GM21528 (cell line): Measurements from ENCODE around the gene MRPL9.

ENCODE experiments used
- ATAC-seq: cut with Tn5 transposase; IDR thresholded peaks from one replicate; pipeline ENCODE4 v1.9.1; 2021; ENCODE audit warnings: mild to moderate bottlenecking, moderate library complexity; ENCODE audit not compliant: unreplicated experiment, low FRiP score

Gene MRPL9

DNA sequence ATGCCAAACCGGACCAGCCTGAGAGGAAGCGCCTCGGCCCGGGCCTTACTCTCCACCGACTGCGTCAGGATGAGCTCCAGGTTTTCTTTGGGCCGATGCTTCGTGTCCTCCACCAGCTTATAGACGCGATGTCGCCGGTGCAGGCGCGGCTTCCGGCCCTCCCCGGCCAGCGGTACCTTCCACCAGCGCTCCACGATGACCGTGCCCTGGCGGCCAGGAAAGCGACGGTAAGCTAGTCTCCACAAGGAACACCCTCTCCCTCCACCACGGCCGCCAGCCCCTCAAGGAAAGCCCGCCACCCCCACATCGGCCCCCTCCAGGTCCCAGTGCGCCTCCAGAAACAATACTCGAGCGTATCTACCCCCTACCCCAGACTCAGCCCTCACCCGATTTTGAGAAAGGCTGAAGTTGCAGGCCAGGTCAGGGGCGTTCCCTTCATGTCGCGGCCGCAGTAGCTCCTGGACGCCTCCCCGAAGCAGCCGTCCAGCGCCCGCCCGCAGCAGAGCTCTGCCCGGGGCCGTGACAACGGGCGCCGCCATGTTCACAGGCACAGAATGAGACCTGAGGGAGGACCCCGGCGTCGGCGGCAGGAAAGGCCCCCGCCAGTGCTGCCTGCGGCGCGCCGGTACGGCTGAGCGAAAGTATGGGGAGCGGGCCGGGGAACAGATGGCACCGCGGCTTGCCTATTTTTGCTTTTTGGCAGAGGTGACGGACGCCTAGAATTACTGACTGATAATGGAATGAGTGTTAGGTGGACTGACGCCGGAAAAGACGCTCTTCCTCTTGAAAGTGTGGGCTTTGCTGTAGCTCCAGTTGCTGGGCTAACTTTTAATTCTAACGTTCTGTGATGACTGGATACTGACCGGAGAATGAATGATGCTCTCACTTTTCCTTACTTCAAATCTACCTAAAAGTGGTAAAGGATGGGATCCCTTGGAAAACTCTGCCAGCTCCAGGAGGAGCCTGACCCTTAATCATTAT is at the start of gene MRPL9:
MRPL9 (minus strand) TSS at position 556 of the 981 bp plus-strand sequence; CDS start at position 539, 17 bp downstream.
- peak; percentile 97 for ATAC-seq

DNA sequence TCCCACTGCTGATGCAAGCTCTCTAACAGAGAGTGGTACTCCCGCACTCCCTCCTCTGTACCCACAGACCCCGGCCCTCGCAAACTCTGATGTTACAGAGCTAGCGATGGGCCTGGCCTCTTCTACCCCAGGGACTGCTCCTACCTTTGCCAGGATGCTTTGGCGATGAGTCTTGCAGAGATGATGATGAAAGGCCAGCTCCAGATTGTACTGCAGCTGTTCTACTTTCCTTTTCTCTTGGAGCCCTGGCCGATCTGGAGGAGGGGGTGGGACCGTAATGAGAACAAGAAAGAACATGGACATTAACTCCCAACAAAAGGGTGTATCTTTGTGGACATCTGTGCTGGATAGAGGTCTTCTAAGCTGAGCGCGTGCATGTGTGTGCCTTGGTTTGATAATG is 47.9 kb upstream of the MRPL9 start:
- no peak for ATAC-seq

DNA sequence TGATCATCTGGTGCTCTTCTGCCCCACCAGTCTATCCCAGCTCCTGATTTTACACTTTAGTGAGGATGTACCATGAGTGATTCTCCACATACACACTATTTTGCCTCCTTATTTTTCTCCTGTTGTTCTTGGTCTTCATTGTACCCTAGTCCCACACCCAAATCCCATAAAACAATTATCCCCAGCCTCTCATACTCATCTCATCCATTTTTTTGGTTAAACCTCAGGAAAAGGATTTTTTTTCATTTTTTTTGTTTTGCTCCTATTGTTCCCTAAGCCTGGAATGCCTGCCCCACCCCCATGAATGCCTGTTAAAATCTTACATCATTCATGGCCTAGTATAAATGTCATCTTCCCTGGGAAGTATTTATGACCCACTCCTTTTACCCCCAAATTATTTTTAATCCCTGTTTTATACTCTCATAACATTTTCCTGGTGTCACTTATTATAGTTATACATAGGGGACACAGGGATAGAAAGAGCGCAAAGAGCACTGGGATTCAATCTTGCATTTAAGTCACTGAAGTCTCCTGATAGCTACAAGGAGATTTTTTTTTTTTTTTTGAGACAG is 46.8 kb upstream of the MRPL9 start:
- ATAC-seq: no peak

DNA sequence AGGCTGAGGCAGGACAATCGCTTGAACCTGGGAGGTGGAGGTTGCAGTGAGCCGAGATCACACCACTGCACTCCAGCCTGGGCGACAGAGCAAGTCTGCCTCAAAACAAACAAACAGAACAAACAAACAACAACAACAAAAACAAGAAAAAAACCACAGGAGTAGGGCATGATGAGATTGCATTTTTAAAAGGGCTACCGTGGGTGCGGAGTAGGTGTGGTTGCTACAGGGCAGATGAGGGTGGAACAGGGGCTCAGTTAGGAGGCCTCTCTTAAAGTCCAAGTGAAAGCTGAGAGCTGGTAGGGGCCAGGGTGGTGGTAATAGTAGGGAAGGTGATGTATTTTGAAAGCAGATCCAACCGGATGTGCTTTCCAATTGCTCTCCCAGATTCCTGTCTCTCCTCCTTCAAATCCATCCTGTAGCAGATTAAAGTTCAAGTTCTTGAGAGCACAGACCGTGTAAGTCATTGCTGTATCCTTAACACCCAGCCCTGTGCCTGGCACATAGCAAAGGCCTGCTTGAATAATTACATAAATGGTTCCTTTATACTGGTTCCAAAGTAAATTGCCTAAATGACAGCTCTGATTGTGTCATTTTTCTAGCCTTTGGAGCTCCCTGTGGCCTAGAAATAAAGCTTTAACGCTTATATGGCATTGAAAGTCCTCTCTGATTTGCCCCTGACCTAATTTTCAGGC is 46.1 kb upstream of the MRPL9 start:
- no peak for ATAC-seq

GRCh38 chr1:151807766-151808165 is 44.5 kb upstream of the MRPL9 start:
- ATAC-seq: no peak

- no peak for ATAC-seq
These were observed 43.8 kb upstream of the MRPL9 start for GRCh38 chr1:151807131-151807530.

- no peak for ATAC-seq
These were observed 42.9 kb upstream of the MRPL9 start for GRCh38 chr1:151806170-151806569.

DNA sequence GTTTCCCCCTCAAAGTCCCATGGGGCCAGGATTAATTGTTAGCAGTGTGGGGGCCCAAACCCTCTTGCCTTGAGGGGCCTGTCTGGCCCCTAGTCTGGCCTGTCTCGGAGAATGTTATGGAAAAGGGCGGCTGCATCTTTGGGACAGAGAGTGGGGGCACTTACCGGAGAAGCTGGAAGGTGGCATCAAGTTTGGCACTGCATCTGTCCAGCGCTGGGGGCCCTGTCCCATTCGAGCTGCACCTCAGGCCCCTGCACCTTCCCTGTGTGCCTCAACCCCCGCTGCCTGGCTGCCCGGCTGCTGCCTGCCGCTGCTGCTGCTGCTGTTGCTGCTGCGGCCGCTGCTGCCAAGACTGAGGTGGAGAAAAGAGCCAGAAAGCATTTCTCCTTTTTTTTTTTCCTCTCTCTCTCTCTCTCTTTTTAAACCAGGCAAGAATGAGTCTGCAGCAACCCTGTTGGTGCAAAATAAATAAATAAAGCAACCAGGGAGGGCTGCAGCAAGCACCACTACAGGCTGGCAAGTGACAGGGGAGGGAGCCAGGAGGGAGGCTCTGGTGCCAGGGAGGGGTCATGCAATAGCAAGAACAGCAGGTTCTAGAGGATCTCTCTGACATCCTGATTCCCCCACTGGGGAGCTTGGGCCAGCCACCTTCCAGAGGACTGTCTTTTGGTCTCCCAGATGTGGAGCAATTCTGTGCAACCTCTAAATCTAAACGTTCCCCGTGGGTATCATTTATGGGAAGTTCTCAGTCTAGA is 41.9 kb upstream of the MRPL9 start, which contains the start of gene LINGO4:
LINGO4 (minus strand) TSS at position 354 of the 755 bp plus-strand sequence. CDS start 2,715 bp downstream, outside the sequence.
- no peak for ATAC-seq

- ATAC-seq: no peak
These were observed 40.6 kb upstream of the MRPL9 start for GRCh38 chr1:151803915-151804314.

GRCh38 chr1:151803164-151803563 is 39.9 kb upstream of the MRPL9 start:
- no peak for ATAC-seq

DNA sequence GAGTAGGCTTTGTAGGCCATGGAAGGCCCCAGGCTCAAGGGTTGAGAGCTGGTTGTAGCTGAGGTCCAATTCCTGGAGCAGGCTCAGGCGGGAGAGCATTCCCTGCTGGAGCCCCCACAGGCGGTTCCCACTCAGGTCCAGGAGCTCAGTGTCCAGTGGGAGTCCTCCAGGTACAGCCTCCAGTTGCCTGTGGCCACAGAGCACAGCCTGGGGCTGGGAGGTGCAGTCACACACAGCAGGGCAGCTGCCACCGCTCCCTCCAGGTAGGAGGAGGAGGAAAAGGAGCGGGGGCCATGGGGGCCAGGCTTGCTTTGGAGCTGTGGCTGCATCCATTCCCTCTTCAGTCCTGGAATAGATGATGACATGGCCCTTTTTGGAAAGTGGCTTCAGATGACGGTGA is 39.1 kb upstream of the MRPL9 start:
- no peak for ATAC-seq

DNA sequence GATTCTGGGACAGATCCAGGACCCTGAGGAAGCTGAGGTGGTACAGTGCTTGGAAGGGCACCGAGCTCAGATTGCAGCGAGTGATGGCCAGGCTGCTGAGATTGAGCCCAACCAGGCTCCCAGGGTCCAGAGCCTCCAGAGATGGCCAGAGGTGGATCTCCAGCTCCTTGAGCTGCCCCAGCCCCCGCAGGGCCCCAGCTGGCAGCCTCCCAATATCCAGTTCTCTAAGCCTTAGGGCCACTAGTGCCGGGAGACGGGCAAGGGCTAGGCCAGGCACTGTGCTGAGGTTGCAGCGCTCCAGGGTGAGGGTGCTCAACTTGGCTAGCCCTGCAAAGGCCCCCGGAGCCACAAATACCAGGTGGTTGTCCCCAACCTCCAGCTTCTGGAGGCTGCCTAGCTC is 38.5 kb upstream of the MRPL9 start:
- ATAC-seq: no peak

DNA sequence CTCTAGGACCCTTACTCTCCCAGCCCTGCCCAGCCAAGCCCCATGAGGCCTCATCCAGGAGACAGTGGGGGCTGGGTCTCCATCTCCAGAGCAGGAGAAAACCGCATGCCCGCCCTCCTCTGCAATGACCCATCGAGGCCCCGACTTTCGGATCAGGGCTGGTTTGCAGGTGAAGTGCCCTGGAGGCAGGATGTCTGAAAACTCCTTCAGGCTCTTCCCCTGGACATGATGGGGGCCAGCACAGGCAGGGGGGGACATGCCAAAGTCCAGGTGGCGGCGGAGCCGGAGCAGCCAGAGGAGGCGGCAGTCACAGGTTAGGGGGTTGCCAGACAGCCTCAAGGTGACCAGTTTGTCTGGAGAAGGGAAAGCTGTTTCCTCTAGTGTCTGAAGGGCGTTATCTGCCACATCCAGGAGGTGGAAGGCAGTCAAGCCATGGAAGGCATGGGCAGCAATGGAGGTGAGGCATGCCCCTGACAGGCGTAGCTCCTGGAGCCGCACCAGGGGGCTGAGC is 38.1 kb upstream of the MRPL9 start:
- ATAC-seq: no peak

DNA sequence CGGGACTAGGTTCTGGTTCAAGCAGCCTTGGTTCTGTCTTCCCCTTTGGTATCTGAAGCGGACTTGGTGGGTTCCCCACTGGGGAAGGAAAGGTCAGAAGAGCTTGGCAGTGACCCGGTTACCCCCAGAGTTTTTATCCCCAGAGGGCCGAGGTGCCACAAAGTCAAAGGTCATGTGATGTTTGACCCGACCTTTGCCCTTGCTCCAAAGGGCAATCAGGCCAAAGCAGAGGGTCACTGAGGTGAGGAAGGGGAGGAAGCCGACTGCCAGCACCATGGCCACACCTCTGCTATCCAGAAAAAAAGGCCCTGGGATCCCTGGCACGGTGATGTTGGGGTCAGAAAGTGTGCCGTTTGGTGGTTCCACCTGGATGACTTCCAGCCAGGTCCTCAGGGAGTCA is 37.5 kb upstream of the MRPL9 start:
- ATAC-seq: no peak

- ATAC-seq: no peak
These were observed 36.1 kb upstream of the MRPL9 start for GRCh38 chr1:151799179-151800022.

DNA sequence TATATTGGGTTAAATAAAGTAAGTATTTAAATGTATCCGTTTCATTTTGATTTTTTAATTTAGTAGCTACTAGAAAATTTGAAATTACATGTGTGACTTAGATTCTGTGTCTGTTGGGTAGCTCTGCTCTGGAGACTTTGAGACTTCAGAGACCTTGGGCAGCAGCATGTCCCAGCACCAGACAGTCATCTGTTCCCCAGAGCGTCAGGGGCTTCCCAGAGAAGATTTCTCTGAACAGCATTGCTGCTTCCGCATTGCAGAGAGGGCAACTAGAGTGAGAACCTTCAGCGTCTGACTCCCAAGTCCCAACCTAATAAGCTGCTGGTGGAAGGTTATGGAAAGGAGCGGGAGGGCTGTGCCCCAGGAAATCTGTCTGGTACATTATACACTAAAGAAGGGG is 35.3 kb upstream of the MRPL9 start:
- ATAC-seq: no peak

GRCh38 chr1:151790940-151791651 is 27.8 kb upstream of the MRPL9 start:
- peak; percentile 10 for ATAC-seq

GRCh38 chr1:151790071-151790939 is 27.0 kb upstream of the MRPL9 start, which contains the start of gene TDRKH:
Gene TDRKH, minus strand, starts transcription at chr1:151790500. Its CDS starts 7,478 bp downstream, at chr1:151783022.
- peak; percentile 96 for ATAC-seq
